Endothelial cell (in vitro differentiated cells): ENCODE measurements around the gene AHSG. TPM values are rescaled to one million over a fixed set of nuclear protein-coding genes. Genes with fewer than 3 reads are reported as not detected.

Source experiments
- DNase-seq: peaks from one replicate; pipeline ENCODE4 v3.0.0; 2021; ENCODE audit warnings: low spot score
- H3K27ac Mint-ChIP-seq: one replicate; pipeline ENCODE4 v1.8.0; 2021; ENCODE audit warnings: mixed read lengths, inconsistent platforms; ENCODE audit not compliant: unreplicated experiment
- H3K27me3 Mint-ChIP-seq: one replicate; pipeline ENCODE4 v1.8.0; 2021; ENCODE audit warnings: mild to moderate bottlenecking, moderate library complexity, mixed read lengths, inconsistent platforms; ENCODE audit not compliant: unreplicated experiment
- H3K36me3 Mint-ChIP-seq: one replicate; pipeline ENCODE4 v1.8.0; 2021; ENCODE audit warnings: mild to moderate bottlenecking, low read depth, mixed read lengths, inconsistent platforms; ENCODE audit not compliant: unreplicated experiment
- H3K4me1 Mint-ChIP-seq: one replicate; pipeline ENCODE4 v1.8.0; 2021; ENCODE audit warnings: mild to moderate bottlenecking, mixed read lengths, inconsistent platforms; ENCODE audit not compliant: unreplicated experiment
- H3K4me3 Mint-ChIP-seq: one replicate; pipeline ENCODE4 v1.8.0; 2021; ENCODE audit warnings: mild to moderate bottlenecking, mixed read lengths, inconsistent platforms; ENCODE audit not compliant: unreplicated experiment
- H3K9me3 Mint-ChIP-seq: one replicate; pipeline ENCODE4 v1.8.0; 2021; ENCODE audit warnings: mixed read lengths, inconsistent platforms; ENCODE audit not compliant: unreplicated experiment
- total RNA-seq: library from RNA; stranded (reverse); fragmentation: NEBNext Ultra II Directional; extraction: Animal tissue kit (Norgen Biotek cat#: 25700); gene quantifications from one replicate; pipeline ENCODE4 v1.2.1, GENCODE V29; 2021; ENCODE audit not compliant: unreplicated experiment
- TF ChIP-seq, protein P1 (sequence below): fragments of 200-600 bp; sonication (generic); IDR thresholded peaks from one replicate; pipeline ENCODE4 v1.5.0; 2021; ENCODE audit warnings: antibody characterized with exemption; ENCODE audit not compliant: unreplicated experiment

The AHSG gene
- total RNA-seq, 1 donor from 2014 or later, result not detected

DNA sequence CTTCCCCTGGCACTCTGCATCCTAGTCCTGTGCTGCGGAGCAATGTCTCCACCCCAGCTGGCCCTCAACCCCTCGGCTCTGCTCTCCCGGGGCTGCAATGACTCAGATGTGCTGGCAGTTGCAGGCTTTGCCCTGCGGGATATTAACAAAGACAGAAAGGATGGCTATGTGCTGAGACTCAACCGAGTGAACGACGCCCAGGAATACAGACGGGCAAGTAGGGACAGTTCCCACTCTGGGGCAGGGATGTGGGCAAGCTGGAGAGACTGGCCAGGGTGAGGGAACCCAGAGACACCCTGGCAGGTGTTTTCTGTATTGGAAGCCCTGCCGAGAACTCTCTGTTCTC, 27.6 kb downstream of the AHSG start:
- Mint-ChIP-seq H3K4me3 (no peak overlapping the region), H3K27me3 (peaks cover 4% of the 10 kb centered on the region), H3K27ac (no peak overlapping the region), H3K36me3 (no peaks in the 10 kb centered on the region), H3K9me3 (no peaks in the 10 kb centered on the region), H3K4me1 (no peaks in the 10 kb centered on the region)
- TF ChIP-seq, protein P1, sequence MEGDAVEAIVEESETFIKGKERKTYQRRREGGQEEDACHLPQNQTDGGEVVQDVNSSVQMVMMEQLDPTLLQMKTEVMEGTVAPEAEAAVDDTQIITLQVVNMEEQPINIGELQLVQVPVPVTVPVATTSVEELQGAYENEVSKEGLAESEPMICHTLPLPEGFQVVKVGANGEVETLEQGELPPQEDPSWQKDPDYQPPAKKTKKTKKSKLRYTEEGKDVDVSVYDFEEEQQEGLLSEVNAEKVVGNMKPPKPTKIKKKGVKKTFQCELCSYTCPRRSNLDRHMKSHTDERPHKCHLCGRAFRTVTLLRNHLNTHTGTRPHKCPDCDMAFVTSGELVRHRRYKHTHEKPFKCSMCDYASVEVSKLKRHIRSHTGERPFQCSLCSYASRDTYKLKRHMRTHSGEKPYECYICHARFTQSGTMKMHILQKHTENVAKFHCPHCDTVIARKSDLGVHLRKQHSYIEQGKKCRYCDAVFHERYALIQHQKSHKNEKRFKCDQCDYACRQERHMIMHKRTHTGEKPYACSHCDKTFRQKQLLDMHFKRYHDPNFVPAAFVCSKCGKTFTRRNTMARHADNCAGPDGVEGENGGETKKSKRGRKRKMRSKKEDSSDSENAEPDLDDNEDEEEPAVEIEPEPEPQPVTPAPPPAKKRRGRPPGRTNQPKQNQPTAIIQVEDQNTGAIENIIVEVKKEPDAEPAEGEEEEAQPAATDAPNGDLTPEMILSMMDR, result no peak
- no peak for DNase-seq

DNA sequence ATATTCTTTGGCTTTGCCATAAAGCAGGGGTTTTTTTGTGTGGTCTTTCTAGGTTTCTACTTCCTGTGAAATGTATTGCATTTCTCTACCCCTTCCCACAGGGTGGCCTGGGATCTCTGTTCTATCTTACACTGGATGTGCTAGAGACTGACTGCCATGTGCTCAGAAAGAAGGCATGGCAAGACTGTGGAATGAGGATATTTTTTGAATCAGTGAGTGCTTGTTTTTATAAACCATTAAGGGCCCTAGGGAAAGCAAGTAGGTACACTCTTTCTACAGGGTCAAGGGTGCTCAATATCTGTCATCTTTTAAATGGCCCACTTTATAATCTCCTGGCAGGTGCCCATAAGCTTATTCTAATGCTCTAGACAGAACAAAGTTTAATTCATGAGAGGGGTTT, 28.1 kb downstream of the AHSG start:
- Mint-ChIP-seq H3K4me1 (no peaks in the 10 kb centered on the region), H3K4me3 (no peak overlapping the region), H3K27me3 (peaks cover 4% of the 10 kb centered on the region), H3K36me3 (no peaks in the 10 kb centered on the region), H3K9me3 (no peaks in the 10 kb centered on the region), H3K27ac (no peak overlapping the region)
- TF ChIP-seq, protein P1, result no peak
- no peak for DNase-seq

DNA sequence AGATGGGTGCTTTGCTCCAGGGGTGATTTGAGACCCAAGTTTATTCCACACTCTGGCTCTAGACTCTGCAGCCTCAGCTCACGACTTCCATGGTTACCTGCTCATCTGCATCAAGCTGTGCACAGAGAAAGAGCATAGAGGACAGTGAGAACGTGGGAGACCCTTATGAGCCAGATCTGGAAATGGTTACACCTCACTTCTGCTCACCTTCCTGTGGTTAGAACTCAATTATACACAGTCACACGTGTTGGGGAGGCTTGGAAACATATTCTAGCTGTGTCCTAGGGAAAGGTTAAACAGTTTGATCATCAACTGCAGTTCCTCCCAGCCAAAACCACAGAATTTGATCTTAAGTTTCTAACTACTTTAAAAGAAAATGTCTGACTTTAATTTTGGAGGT, 29.2 kb downstream of the AHSG start:
- no peak for DNase-seq
- Mint-ChIP-seq H3K4me3 (no peak overlapping the region), H3K36me3 (no peaks in the 10 kb centered on the region), H3K9me3 (no peaks in the 10 kb centered on the region), H3K27me3 (peaks cover 6% of the 10 kb centered on the region), H3K4me1 (no peaks in the 10 kb centered on the region), H3K27ac (no peak overlapping the region)
- TF ChIP-seq, protein P1, result no peak

DNA sequence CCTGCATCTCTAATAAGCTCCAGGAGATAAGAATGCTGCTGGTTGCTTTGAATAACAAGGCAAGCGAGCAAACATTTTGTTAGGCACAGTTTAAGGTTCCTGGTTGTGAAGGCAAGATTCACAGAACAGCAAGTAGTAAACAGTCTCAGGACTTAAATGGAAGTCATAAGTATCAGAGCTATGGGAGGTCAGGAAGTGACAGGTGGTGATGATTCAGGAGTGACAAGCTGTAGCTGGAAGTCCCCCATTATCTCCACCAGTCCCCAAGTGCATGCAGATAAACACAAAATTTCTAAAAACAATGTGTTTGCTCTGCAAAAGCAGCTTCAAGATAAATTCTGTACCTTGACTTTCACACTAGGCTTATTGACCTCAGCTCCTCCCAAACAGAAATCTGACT, 30.6 kb downstream of the AHSG start:
- H3K27ac Mint-ChIP-seq, result no peak overlapping the region
- no peaks in the 10 kb centered on the region for H3K4me1 Mint-ChIP-seq
- TF ChIP-seq, protein P1, result no peak
- no peak for DNase-seq
- H3K4me3 Mint-ChIP-seq, result no peak overlapping the region
- H3K9me3 Mint-ChIP-seq, result no peaks in the 10 kb centered on the region
- H3K27me3 Mint-ChIP-seq, result peaks cover 2% of the 10 kb centered on the region
- H3K36me3 Mint-ChIP-seq, result no peaks in the 10 kb centered on the region

- H3K9me3 Mint-ChIP-seq, result no peaks in the 10 kb centered on the region
- H3K4me1 Mint-ChIP-seq, result no peaks in the 10 kb centered on the region
- H3K27me3 Mint-ChIP-seq, result peaks cover 1% of the 10 kb centered on the region
- TF ChIP-seq, protein P1, result no peak
- no peak overlapping the region for H3K4me3 Mint-ChIP-seq
- no peaks in the 10 kb centered on the region for H3K36me3 Mint-ChIP-seq
- DNase-seq, result no peak
- H3K27ac Mint-ChIP-seq, result no peak overlapping the region
These were observed 31.8 kb downstream of the AHSG start for GRCh38 chr3:186644683-186645082.
